GM19397 (cell line): ENCODE measurements around the gene SRGAP1.

Experiments used
- ATAC-seq: cut with Tn5 transposase; IDR thresholded peaks from one replicate; pipeline ENCODE4 v1.9.1; 2021; ENCODE audit warnings: mild to moderate bottlenecking, moderate library complexity; ENCODE audit not compliant: unreplicated experiment

Gene SRGAP1

DNA sequence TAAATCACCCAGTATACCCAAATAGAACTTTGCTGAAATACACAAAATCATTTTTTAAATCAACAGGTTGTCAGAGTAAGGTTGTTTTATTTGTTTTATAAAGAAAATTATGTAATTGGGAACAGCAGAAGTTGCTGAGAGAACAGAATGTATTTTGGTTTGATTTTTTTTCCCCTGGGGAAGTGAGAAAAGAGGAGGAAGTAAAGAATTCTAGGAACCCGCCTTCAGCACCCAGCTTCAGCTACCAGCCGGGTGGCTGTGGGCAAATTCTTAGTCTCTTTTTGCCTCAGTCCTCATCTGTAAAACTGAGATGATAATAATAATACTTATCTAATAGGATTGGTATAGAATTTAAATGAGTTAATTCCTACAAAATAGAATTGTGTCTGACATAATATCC is 119.4 kb downstream of the SRGAP1 start:
- no peak for ATAC-seq

GRCh38 chr12:63964301-63964700 is 119.8 kb downstream of the SRGAP1 start:
- no peak for ATAC-seq

- no peak for ATAC-seq
Observed at GRCh38 chr12:63965936-63966605, 121.6 kb downstream of the SRGAP1 start.

DNA sequence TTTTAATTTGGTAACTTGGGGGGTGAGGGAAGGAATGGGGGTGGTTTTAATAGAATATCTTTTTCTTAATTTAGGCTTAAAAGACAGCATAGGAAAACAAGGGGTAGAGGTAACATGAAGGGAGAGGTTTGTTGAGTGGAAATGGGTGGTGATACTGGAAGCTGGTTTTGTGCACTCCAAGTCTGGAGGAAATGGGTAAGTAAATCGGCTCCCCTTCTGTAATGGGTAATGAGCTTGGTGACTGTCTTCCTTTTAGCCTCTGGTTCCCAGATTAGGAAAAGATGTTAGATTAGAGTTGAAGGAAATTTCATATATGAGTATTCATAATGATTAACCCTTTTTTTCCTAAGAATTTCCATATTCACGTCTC is 122.1 kb downstream of the SRGAP1 start:
- no peak for ATAC-seq

DNA sequence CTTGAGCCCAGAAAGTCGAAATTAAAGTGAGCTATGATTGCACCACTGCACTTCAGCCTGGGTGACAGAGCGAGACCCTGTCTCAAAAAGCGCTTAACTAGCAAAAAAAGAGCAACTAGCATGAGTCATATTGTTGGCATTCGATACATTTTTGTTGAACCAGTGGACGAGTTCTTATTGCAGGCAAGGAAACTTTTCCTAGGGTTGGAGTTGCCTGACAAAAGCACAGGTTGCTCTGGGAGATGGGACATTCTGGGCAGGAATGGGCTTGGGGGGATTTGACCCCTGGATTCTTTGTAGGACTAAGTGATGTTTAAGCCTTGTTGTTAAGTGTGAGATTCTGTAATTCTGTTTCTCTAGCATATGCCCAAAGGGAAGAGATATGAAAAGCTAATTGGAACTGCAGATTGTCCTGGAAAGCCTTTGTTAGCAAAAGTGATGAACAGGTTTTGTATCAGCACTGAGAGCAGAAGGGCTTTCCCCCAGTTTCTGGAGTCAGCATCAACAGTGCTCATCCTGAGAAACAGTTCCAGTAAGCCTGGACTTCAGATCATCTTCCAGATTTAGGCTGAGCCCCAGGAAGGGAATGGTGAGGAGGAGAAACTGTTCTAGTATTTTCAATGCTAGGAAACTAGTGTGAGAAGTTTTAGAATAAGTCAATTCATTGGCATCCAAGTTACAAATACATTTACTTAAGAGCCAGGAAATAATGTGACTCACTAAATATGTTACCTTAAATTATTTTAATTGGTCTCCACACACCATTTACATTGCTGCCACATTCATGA is 123.1 kb downstream of the SRGAP1 start:
- ATAC-seq, result no peak

DNA sequence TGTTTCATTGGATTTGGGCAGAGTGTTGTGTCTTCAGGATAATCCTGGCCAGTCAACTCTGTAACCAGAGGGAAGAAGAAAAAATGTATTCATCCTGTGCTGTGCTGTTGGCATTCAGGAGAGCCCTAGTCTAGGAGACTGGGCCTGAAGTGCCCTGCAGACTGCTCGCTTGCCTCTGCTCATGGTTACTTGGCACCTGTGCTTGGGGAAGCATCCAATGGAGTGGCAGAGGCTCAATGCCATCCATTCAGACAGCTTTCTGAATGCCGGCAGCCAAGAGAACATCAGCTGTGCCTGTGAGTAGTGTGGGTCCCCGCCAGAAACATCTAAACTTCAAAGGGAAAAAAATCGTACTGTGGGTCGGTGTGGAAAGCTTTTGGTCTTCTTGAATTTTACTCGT is 124.2 kb downstream of the SRGAP1 start:
- ATAC-seq, result no peak

GRCh38 chr12:63976902-63977395 is 132.4 kb downstream of the SRGAP1 start:
- ATAC-seq, result no peak

- no peak for ATAC-seq
Observed at GRCh38 chr12:63977441-63977840, 132.9 kb downstream of the SRGAP1 start.

DNA sequence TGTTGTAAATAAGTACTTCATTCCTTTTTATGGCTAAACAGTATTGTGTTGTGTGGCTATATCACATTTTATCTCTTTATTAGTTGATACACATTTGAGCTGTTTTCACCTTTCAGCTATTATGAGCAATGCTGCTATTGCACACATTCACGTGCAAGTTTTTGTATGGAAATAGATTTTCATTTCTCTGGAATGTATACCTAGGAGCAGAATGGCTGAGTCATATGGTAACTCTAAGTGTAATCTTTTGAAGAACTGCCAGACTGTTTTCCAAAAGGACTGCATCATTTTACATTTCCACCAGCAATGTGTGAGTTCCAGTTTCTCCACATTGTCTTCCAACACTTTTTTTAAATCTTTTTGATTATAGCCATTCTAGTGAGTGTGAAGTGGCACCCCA is 134.0 kb downstream of the SRGAP1 start:
- no peak for ATAC-seq

DNA sequence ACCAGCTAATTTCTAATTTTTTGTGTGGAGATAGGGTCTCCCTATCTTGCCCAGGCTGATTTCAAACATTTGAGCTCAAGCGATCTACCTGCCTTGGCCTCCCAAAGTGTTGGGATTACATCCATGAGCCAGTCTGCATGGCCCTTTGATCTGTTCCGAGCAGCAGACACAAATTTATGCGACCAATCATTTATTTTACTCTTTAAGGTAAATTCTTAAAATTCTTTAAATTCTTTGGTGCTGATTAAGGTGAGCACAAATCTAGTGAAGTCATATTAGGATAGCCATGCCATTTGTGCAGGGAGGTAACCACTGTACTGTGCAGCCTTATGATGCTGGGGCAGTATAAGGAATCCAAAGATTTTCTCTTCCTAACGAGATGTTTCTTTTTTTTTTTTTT is 135.7 kb downstream of the SRGAP1 start:
- ATAC-seq, result no peak

- no peak for ATAC-seq
Observed at GRCh38 chr12:63981343-63981742, 136.8 kb downstream of the SRGAP1 start.

GRCh38 chr12:63982604-63983295 is 138.2 kb downstream of the SRGAP1 start:
- ATAC-seq, result no peak

GRCh38 chr12:63985456-63985855 is 141.0 kb downstream of the SRGAP1 start:
- no peak for ATAC-seq

GRCh38 chr12:63985945-63986344 is 141.4 kb downstream of the SRGAP1 start:
- ATAC-seq, result no peak

DNA sequence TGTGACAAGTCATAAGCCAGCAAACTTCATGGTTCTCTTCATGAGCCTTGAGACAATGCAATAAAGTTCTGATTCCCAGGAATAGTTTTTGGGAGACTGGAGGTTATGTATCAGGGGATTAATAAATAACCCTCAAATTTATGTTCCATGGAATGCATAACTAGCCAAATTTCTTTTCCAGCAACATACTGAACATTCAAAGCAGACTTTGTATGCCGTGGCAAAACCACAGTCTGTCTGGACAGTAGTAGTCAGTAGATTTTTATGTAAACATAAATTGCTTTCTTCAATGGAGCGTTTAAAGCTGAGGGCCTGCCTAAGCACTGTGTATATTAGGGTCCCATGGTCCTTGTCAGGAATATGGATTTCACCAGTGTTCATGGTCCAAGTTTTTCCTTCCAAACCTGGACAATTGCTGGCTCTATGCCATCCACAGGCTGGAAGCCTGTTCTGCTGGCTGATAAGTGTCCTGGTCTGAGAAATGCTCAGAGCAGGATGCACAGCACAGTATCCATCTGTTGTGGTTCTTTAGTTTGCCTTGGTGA is 144.9 kb downstream of the SRGAP1 start:
- no peak for ATAC-seq

DNA sequence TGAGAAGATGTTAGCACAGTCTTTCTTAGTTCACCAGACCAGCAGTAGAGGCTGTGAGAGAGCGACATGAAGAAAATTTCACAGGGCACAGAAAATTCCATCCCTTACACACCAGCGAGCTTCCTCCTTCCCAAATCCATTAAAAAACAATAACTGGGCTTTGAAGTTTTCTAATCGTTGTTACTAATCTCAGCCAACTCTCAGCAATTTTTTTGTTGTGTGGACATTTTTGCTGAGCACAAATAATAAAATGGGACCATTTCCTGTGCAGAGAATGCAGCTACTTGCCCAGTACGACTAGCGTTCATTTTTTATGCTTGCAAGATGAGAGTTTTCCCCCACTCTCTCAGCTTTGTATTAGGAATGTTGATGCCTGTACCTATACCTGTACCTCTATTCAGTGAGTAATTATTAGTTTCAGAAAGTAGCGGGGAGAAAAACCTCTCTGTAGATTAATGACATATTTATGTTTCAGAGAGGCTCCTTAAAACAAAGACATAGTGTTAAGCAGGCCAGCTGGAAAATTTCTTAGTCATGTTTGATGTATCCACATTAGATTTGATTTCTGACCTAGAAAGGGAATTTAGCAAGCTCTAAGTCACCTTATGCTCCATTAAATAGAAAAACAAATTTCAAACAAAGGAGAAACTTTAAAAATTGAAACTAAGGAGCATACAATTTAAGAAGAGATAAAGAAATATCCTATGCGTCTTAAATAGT is 146.5 kb downstream of the SRGAP1 start:
- ATAC-seq, result no peak

DNA sequence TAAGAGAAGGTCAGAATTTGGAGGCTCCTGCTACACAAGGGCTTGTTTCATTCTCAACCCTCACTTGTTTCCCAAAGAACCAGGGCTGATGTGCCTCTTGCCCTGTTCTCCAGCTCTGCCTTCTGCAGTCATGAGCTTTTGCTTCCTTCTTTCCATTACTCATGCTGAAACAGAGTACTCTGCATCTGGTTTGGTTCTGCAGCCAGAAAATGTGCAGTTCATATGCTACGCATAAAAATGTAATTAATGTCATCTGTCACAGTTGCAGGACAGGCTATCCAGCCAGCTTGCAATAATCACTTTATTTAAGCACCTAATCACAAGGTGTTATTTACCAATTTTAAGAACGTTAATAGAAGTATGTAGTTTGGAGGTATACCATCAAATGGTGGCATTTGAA is 150.2 kb downstream of the SRGAP1 start:
- ATAC-seq, result no peak

GRCh38 chr12:63995512-63995911 is 151.0 kb downstream of the SRGAP1 start:
- no peak for ATAC-seq

- ATAC-seq, result no peak
Observed at GRCh38 chr12:63996556-63996955, 152.1 kb downstream of the SRGAP1 start.

GRCh38 chr12:63997198-63997597 is 152.7 kb downstream of the SRGAP1 start:
- no peak for ATAC-seq

DNA sequence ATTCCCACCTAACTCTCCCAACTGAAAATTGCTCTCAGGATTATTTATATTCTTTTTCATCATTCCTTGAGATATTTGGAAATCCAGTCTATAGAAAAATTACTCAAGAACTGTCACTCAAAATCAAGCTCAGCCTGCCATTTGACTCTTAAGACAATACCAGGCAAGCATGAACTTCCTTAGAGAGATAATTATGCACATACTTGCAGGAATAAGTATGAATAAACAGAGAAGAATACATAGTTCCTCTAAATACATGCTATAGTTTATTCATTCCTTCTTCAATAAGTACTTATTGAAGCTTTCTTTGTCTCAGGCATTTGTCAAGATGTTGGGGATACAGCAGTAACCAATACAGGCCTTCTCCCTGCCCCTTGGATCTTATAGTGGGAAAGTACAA is 154.1 kb downstream of the SRGAP1 start:
- ATAC-seq, result no peak
